Epithelial cell of proximal tubule (primary cell): Measurements from ENCODE around the gene SYK. TPM values are rescaled to one million over a fixed set of nuclear protein-coding genes. Genes with fewer than 3 reads are reported as not detected.
A peak's percentile ranks its signal among the peaks of the same experiment; 100 is the strongest.

Source experiments
- DNase-seq: peaks from one replicate; pipeline ENCODE4 v3.0.0-alpha.2; 2011; ENCODE audit warnings: low read depth
- H3K4me3 ChIP-seq: 2 replicates; pipeline ENCODE4 v1.5.1; 2011; ENCODE audit warnings: low read depth, mild to moderate bottlenecking, low read length
- CTCF ChIP-seq: conservative IDR thresholded peaks from 2 replicates; pipeline ENCODE4 v1.5.1; 2012; ENCODE audit warnings: low read depth, mild to moderate bottlenecking, low read length
- total RNA-seq: library from RNA; depleted of rRNA; stranded (reverse); fragments of >200 nt; gene quantifications from 2 replicates; pipeline ENCODE4 v1.2.3, GENCODE V29; 2015

SYK gene
- total RNA-seq, 1 donor from 2014 or later: 16.9 TPM

- no peak for TF ChIP-seq CTCF
- DNase-seq: no peak
Measured at GRCh38 chr9:90772386-90772785, 29.2 kb upstream of the SYK start.

GRCh38 chr9:90773617-90774016 is 28.0 kb upstream of the SYK start:
- no peak for DNase-seq
- peak; percentile 73 for TF ChIP-seq CTCF
- H3K4me3 ChIP-seq: no peak overlapping the region

More at GRCh38 chr9:90772386-90772785, 29.2 kb upstream of the SYK start:
- no peak overlapping the region for H3K4me3 ChIP-seq

- no peak for TF ChIP-seq CTCF
- H3K4me3 ChIP-seq: no peak overlapping the region
- DNase-seq: no peak
Measured at GRCh38 chr9:90774071-90774470, 27.5 kb upstream of the SYK start.

- peak; percentile 12 for TF ChIP-seq CTCF
- DNase-seq: no peak
Measured at GRCh38 chr9:90774682-90775081, 26.9 kb upstream of the SYK start.

GRCh38 chr9:90775657-90776056 is 26.0 kb upstream of the SYK start:
- H3K4me3 ChIP-seq: no peak overlapping the region
- DNase-seq: no peak
- no peak for TF ChIP-seq CTCF

More at GRCh38 chr9:90774682-90775081, 26.9 kb upstream of the SYK start:
- no peak overlapping the region for H3K4me3 ChIP-seq

- no peak for TF ChIP-seq CTCF
- H3K4me3 ChIP-seq: no peak overlapping the region
- DNase-seq: no peak
Measured at GRCh38 chr9:90778746-90779145, 22.9 kb upstream of the SYK start.

GRCh38 chr9:90783552-90783951 is 18.1 kb upstream of the SYK start:
- TF ChIP-seq CTCF: no peak
- no peak for DNase-seq
- no peak overlapping the region for H3K4me3 ChIP-seq
